GM21528 (cell line): ENCODE data around the gene ATP6V1G2.

Experiments used
- ATAC-seq: cut with Tn5 transposase; IDR thresholded peaks from one replicate; pipeline ENCODE4 v1.9.1; 2021; ENCODE audit warnings: mild to moderate bottlenecking, moderate library complexity; ENCODE audit not compliant: unreplicated experiment, low FRiP score

ATP6V1G2 gene

GRCh38 chr6:31576897-31577578 is 30.6 kb upstream of the ATP6V1G2 start:
- ATAC-seq = no peak

- ATAC-seq = no peak
These were observed 29.7 kb upstream of the ATP6V1G2 start for GRCh38 chr6:31575952-31576685.

GRCh38 chr6:31575335-31575901 is 29.0 kb upstream of the ATP6V1G2 start, which contains the start of gene TNF:
TNF (plus strand) TSS chr6:31575565; CDS start chr6:31575742, 177 bp downstream.
- ATAC-seq = no peak

GRCh38 chr6:31574106-31575061 is 28.0 kb upstream of the ATP6V1G2 start:
- no peak for ATAC-seq

- ATAC-seq = no peak
These were observed 27.1 kb upstream of the ATP6V1G2 start for GRCh38 chr6:31573239-31574105.

- peak; percentile 52 for ATAC-seq
These were observed 25.9 kb upstream of the ATP6V1G2 start, which contains the start of gene LTA for GRCh38 chr6:31572041-31572911. LTA (plus strand) TSS chr6:31572289; CDS start chr6:31572743, 454 bp downstream.

- no peak for ATAC-seq
These were observed 23.6 kb upstream of the ATP6V1G2 start for GRCh38 chr6:31569861-31570536.

GRCh38 chr6:31568537-31568961 is 22.1 kb upstream of the ATP6V1G2 start:
- ATAC-seq = peak; percentile 51

GRCh38 chr6:31567531-31568370 is 21.3 kb upstream of the ATP6V1G2 start:
- no peak for ATAC-seq

- no peak for ATAC-seq
These were observed 14.3 kb upstream of the ATP6V1G2 start for GRCh38 chr6:31560697-31561058.

GRCh38 chr6:31559958-31560696 is 13.7 kb upstream of the ATP6V1G2 start:
- ATAC-seq = peak; percentile 64

- ATAC-seq = no peak
These were observed 13.2 kb upstream of the ATP6V1G2 start for GRCh38 chr6:31559606-31559957.

GRCh38 chr6:31558631-31559500 is 12.5 kb upstream of the ATP6V1G2 start:
- no peak for ATAC-seq

GRCh38 chr6:31558318-31558625 is 11.9 kb upstream of the ATP6V1G2 start:
- no peak for ATAC-seq

GRCh38 chr6:31557443-31558317 is 11.3 kb upstream of the ATP6V1G2 start:
- ATAC-seq = no peak
